Endodermal cell (in vitro differentiated cells): ENCODE results near the gene MCU. TPM values are rescaled to one million over a fixed set of nuclear protein-coding genes. Genes with fewer than 3 reads are reported as not detected.

Experiments
- DNase-seq: peaks from one replicate; pipeline ENCODE4 v3.0.0-alpha.2; 2017
- H3K27ac ChIP-seq: 2 replicates; pipeline ENCODE4 v1.5.1; 2013; ENCODE audit warnings: mild to moderate bottlenecking, low read depth, low read length, moderate library complexity
- H3K27me3 ChIP-seq: 2 replicates; pipeline ENCODE4 v1.6.1; 2013; ENCODE audit warnings: mild to moderate bottlenecking, low read length, moderate library complexity; ENCODE audit not compliant: insufficient read depth, control insufficient read depth, poor library complexity, severe bottlenecking
- H3K36me3 ChIP-seq: 2 replicates; pipeline ENCODE4 v1.7.0; 2013; ENCODE audit warnings: mild to moderate bottlenecking, low read length, moderate library complexity; ENCODE audit not compliant: control insufficient read depth, insufficient read depth
- H3K4me1 ChIP-seq: one replicate; pipeline ENCODE4 v1.7.0; 2013; ENCODE audit warnings: low read length; ENCODE audit not compliant: control insufficient read depth, insufficient read depth
- H3K4me3 ChIP-seq: 2 replicates; pipeline ENCODE4 v1.5.1; 2013; ENCODE audit warnings: mild to moderate bottlenecking, low read length, moderate library complexity
- H3K9ac ChIP-seq: 2 replicates; pipeline ENCODE4 v1.6.1; 2013; ENCODE audit warnings: mild to moderate bottlenecking, low read length, moderate library complexity; ENCODE audit not compliant: poor library complexity, severe bottlenecking; ENCODE audit errors: extremely low read depth
- H3K9me3 ChIP-seq: 2 replicates; pipeline ENCODE4 v1.6.1; 2013; ENCODE audit warnings: mild to moderate bottlenecking, low read length, moderate library complexity; ENCODE audit not compliant: control insufficient read depth
- H3K27ac Mint-ChIP-seq: 2 replicates; pipeline ENCODE4 v1.8.0; 2020; ENCODE audit warnings: mixed read lengths
- H3K27me3 Mint-ChIP-seq: 2 replicates; pipeline ENCODE4 v1.8.0; 2021; ENCODE audit warnings: mild to moderate bottlenecking, mixed read lengths; ENCODE audit not compliant: insufficient read depth
- H3K36me3 Mint-ChIP-seq: 2 replicates; pipeline ENCODE4 v1.8.0; 2020; ENCODE audit warnings: low read depth, mixed read lengths
- H3K4me1 Mint-ChIP-seq: 2 replicates; pipeline ENCODE4 v1.8.0; 2020; ENCODE audit warnings: mixed read lengths
- H3K4me3 Mint-ChIP-seq: 2 replicates; pipeline ENCODE4 v1.8.0; 2020; ENCODE audit warnings: mild to moderate bottlenecking, moderate library complexity, mixed read lengths
- H3K9me3 Mint-ChIP-seq: 2 replicates; pipeline ENCODE4 v1.8.0; 2020; ENCODE audit warnings: mild to moderate bottlenecking, mixed read lengths
- WGBS, 2 experiments: methylation state at CpG; one replicate each; pipeline versions ENCODE4 v1.1.5 to v1.1.7; 2013; ENCODE audit warnings: missing lambda C conversion rate in 2 of 2, mixed read lengths in 1 of 2; ENCODE audit not compliant: insufficient coverage in 1 of 2, insufficient read length in 1 of 2; 5-methylcytosine and 5-hydroxymethylcytosine counted together
- microRNA-seq: library from miRNA; unstranded; fragments of <30 nt; microRNA quantifications from one replicate; pipeline ENCODE4 v1.2.0, GENCODE V29; 2020; ENCODE audit warnings: borderline microRNAs expressed
- total RNA-seq, 2 donors: library from RNA; stranded (reverse); fragmentation: NEBNext Ultra II Directional in 1 of 2; extraction: Animal tissue kit (Norgen Biotek cat#: 25700) in 1 of 2; gene quantifications; 2 replicates in 1 of 2; 3 replicates in 1 of 2; pipeline ENCODE4 v1.2.1, GENCODE V29; 2021
- TF ChIP-seq, protein P1 (sequence below): fragments of 200-600 bp; sonication (generic); conservative IDR thresholded peaks from 2 replicates; pipeline ENCODE4 v1.5.0; 2021; ENCODE audit warnings: antibody characterized with exemption, mild to moderate bottlenecking

MCU gene
- total RNA-seq, 2 donors from 2014 or later: 46.1 to 48.5 TPM

DNA sequence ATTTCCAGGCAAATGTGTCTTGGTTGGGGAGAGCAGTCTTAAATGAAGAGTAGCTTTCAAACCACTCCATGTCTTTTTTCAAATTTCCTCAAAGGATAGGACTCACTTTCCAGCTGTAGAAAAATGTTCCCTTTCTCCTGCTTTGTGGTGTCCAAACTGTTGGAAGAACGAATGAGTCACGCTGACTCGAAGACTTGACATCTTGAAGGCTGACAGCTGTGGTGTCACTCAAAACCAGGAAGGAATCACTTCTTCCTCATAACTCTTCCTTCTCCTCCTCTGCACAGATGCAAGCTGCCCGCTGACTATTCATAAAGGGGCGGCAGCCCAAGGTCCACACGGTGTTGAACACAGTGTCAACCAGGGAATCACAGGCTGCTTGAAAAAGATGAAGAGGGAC is 243.4 kb downstream of the MCU start:
- Histone ChIP-seq H3K27ac (no peak overlapping the region), H3K4me3 (no peak overlapping the region), H3K9me3 (no peaks in the 10 kb centered on the region), H3K4me1 (no peaks in the 10 kb centered on the region), H3K9ac (no peak overlapping the region), H3K36me3 (no peaks in the 10 kb centered on the region), H3K27me3 (no peaks in the 10 kb centered on the region)
- 94 to 98% methylated on average over 5 to 6 of the region's 6 CpGs for WGBS, 2 experiments
- Mint-ChIP-seq H3K4me1 (no peaks in the 10 kb centered on the region), H3K27me3 (peaks cover 2% of the 10 kb centered on the region), H3K36me3 (no peaks in the 10 kb centered on the region), H3K9me3 (no peaks in the 10 kb centered on the region), H3K4me3 (no peak overlapping the region), H3K27ac (no peak overlapping the region)
- TF ChIP-seq, protein P1, sequence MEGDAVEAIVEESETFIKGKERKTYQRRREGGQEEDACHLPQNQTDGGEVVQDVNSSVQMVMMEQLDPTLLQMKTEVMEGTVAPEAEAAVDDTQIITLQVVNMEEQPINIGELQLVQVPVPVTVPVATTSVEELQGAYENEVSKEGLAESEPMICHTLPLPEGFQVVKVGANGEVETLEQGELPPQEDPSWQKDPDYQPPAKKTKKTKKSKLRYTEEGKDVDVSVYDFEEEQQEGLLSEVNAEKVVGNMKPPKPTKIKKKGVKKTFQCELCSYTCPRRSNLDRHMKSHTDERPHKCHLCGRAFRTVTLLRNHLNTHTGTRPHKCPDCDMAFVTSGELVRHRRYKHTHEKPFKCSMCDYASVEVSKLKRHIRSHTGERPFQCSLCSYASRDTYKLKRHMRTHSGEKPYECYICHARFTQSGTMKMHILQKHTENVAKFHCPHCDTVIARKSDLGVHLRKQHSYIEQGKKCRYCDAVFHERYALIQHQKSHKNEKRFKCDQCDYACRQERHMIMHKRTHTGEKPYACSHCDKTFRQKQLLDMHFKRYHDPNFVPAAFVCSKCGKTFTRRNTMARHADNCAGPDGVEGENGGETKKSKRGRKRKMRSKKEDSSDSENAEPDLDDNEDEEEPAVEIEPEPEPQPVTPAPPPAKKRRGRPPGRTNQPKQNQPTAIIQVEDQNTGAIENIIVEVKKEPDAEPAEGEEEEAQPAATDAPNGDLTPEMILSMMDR: no peak
- DNase-seq: no peak

Small RNAs within 50 kb of the gene (microRNA-seq; reads per million reads assigned to microRNA genes)
- not detected for gene MIR4676

Other genes starting within 250 kb of the MCU start
- gene MICU1, start 66.1 kb upstream of the MCU start, total RNA-seq: 10 to 100 TPM; 41.9 to 54.9 TPM
- gene OIT3, start 201.6 kb downstream of the MCU start, total RNA-seq: under 1 TPM in 1 of 2 donors, not detected in 1; 0.13 TPM